NCI-H69 (cell line): Measurements from ENCODE around the gene GAGE13.
"Not testable (repeated sequence)": the region's sequence is repeated elsewhere in the genome, so short reads cannot be mapped to it uniquely, and the experiment has no call there.

Experiments
- DNase-seq: peaks from one replicate; lab custom pipeline; 2025; lab: John Stamatoyannopoulos, UW

The GAGE13 gene

DNA sequence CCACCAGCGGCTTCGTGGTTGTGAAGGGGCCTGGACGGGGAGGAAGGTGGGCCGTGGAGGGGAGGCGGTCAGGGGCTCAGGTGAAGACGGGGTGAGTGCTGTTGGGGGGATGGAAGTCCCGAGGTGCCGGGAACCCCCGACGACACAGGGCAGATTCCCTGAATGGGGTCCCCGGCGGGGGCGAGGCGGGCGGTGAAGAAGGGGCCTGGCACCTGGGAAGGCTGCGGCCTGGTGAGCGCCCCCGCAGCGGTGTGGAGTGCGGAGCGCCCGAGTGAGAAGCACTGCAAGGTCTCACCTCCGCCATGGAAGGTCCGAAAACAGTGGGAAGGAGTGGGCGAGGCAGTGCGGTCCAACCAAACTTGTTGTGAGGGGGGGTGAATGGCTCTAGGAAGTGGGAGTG, 459 bp downstream of the GAGE13 start:
- not testable (repeated sequence) for DNase-seq

DNA sequence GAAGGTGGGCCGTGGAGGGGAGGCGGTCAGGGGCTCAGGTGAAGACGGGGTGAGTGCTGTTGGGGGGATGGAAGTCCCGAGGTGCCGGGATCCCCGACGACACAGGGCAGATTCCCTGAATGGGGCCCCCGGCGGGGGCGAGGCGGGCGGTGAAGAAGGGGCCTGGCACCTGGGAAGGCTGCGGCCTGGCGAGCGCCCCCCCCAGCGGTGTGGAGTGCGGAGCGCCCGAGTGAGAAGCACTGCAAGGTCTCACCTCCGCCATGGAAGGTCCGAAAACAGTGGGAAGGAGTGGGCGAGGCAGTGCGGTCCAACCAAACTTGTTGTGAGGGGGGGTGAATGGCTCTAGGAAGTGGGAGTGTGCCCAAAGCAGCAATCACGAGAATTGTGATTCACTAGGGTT, 10.1 kb downstream of the GAGE13 start:
- not testable (repeated sequence) for DNase-seq

DNA sequence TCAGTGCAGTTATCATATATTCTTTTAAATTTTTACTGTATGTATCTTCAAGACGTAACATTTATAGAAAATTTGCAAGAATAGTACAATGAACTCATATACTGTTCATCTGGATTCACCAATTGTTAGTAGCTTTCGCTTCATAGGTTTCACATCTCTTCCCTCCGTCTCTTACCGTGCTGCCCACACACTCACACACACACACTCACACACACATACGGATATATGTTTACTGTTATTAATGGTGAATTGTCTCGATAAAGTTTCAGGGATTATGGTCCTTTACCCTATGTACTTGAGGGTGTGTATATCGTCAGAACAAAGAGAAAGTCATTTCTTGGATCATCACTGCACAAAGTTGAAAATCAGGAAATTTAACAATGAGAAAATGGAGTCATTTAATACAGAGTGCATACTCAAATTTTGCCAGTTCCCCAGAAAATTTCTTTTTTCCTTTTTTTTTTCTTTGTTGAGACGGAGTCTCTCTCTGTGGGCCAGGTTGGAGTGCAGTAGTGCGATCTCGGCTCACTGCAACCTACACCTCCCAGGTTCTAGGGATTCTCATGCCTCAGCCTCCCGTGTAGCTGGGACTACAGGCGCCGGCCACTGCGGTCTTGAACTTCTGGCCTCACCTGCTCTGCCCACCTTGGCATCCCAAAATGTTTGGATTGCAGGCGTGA, 13.3 kb downstream of the GAGE13 start:
- DNase-seq, result not testable (repeated sequence)

DNA sequence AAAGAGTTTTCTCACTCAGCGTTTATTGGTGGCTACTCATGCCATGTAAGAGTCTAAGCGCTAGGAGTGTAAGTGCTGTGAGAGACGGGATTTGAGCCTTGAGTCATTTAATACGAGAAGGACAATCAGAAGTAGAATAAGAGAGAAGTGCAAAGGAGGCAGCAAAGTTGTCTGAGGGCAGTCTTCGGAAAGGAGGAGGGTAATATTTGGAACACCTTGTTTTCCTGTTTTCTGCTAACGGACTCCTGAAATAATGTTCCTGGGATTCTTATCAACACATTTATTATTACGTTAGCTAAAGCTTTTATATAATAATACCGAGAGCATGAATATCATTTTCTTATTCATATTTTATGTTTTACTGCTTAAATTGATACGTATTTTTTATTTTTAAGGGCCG, 14.0 kb downstream of the GAGE13 start:
- DNase-seq, result not testable (repeated sequence)

GRCh38 chrX:49346150-49346549, 14.8 kb downstream of the GAGE13 start:
- DNase-seq, result not testable (repeated sequence)
